Mucosa of stomach (tissue), 1 donor: ENCODE measurements around the gene PTPN3.

Source experiments
- H3K27me3 ChIP-seq: one replicate; pipeline ENCODE4 v1.7.0; 2013; ENCODE audit warnings: mild to moderate bottlenecking, low read length; ENCODE audit not compliant: control insufficient read depth, insufficient read depth
- H3K36me3 ChIP-seq: one replicate; pipeline ENCODE4 v1.7.0; 2013; ENCODE audit warnings: low read length; ENCODE audit not compliant: control insufficient read depth, insufficient read depth
- H3K4me1 ChIP-seq: one replicate; pipeline ENCODE4 v1.7.0; 2013; ENCODE audit warnings: mild to moderate bottlenecking, low read length; ENCODE audit not compliant: control insufficient read depth, insufficient read depth
- H3K4me3 ChIP-seq: one replicate; pipeline ENCODE4 v1.7.0; 2013; ENCODE audit warnings: low read length
- H3K9ac ChIP-seq: one replicate; pipeline ENCODE4 v1.7.0; 2013; ENCODE audit warnings: mild to moderate bottlenecking, low read length, moderate library complexity
- H3K9me3 ChIP-seq: one replicate; pipeline ENCODE4 v1.7.0; 2013; ENCODE audit warnings: mild to moderate bottlenecking, low read length, moderate library complexity; ENCODE audit not compliant: control insufficient read depth
- donor health status: Pancreatic carcinoma.

PTPN3 gene

GRCh38 chr9:109482391-109482916 lies 15.7 kb downstream of the PTPN3 start:
- no peaks in the 10 kb centered on the region for H3K9me3 ChIP-seq
- no peak overlapping the region for H3K4me3 ChIP-seq
- no peaks in the 10 kb centered on the region for H3K36me3 ChIP-seq
- no peaks in the 10 kb centered on the region for H3K27me3 ChIP-seq
- peaks cover 16% of the 10 kb centered on the region for H3K4me1 ChIP-seq
- no peak overlapping the region for H3K9ac ChIP-seq

DNA sequence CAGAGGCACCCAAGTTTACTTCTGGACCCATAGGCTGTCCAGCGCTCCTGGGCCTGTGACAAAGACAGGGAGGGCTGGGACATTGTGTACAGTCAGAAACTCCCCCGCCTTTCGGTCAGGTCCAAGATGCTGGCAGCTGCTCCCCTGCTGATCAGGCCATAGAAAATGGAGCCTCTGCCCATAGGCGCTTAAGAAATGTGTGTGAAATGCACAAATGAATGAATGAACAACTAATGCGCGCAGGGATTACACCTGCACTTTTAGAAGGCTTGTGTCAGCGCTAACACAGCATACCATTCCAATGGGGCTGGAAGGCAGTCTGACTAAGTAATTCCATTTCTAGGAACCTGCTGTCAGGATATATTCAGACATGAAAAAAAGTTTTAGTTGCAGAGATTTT lies 16.3 kb downstream of the PTPN3 start:
- Histone ChIP-seq H3K36me3 (no peaks in the 10 kb centered on the region), H3K27me3 (no peaks in the 10 kb centered on the region), H3K4me1 (peaks cover 18% of the 10 kb centered on the region), H3K4me3 (no peak overlapping the region), H3K9ac (no peak overlapping the region), H3K9me3 (no peaks in the 10 kb centered on the region)

DNA sequence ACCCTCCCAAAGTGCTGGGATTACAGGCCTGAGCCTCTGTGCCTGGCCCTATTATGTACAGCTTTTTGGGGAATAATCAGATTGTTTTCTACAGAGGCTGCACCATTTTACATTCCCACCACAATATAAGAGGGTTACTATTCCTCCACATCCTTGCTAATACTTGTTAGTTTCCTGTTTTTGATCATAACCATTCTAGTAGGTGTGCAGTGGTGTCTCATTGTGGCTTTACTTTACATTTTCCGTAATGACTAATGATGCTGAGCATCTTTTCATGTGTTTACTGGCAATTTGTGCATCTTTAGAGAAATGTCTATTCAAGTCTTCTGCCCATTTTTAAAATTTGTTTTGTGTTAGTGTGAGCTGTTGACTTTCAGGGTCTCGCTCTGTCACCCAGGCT lies 18.3 kb downstream of the PTPN3 start:
- Histone ChIP-seq H3K4me3 (no peak overlapping the region), H3K9ac (no peak overlapping the region), H3K36me3 (no peaks in the 10 kb centered on the region), H3K27me3 (no peaks in the 10 kb centered on the region), H3K4me1 (peaks cover 34% of the 10 kb centered on the region), H3K9me3 (no peaks in the 10 kb centered on the region)

DNA sequence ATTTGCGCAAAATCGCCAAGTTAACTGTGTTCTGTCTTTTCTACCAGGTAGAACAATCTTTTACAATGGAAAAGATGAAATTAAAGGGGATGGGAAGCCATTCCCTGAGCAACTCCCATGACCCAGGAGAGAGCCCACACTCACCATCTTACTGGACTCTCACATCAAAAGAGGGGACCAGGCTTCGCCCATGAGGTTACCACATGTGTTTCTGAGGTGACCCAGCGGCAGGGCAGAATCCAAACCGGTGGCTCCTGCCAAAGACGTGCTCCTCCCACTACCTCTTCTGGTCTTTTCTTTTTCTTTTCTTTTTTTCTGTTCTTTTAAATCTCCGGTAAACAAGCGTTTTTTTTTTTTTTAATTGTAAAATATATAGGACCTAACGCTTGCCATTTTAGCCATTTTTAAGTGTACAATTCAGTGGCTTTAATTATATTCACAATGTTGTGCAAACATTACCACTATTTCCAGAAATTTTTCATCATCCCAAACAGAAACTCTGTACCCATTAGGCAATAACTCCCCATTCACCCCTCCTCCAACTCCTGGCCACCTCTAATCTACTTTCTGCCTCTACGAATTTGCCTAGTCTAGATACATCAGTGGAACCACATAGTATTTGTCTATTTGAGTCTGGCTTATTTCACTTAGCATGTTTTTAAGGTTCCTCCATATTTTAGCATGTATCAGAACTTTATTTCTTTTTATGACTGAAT lies 19.3 kb downstream of the PTPN3 start:
- no peak overlapping the region for H3K9ac ChIP-seq
- H3K4me1 ChIP-seq, result peaks cover 41% of the 10 kb centered on the region
- H3K36me3 ChIP-seq, result no peaks in the 10 kb centered on the region
- H3K4me3 ChIP-seq, result no peak overlapping the region
- no peaks in the 10 kb centered on the region for H3K27me3 ChIP-seq
- H3K9me3 ChIP-seq, result no peaks in the 10 kb centered on the region

DNA sequence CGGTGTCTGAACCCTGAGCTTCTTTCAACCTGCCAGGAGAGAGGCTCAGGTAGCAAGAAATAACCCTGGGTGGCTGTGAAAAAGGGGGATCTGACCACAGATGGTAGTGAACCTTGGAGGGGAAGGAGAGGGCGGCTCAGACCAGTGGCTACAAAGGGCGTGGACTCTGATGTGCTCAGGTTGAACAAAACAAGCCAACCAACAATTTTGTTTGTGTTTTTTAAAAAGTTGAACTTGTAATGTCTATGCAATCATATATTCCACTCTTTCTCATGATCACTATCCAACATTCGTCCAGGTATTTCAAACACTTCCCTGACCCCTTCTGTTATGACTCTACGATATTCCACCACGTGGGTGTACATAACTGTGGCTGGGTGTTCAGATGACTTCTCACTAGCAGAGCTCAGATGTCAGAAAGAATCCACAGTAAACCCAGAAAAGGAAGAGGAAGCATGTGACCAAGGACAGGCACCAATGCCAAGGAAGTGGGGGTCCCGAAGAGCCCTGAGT lies 20.0 kb downstream of the PTPN3 start:
- H3K9ac ChIP-seq, result peak overlapping the region; percentile 54

GRCh38 chr9:109477258-109478050 lies 20.7 kb downstream of the PTPN3 start:
- Histone ChIP-seq H3K9me3 (no peaks in the 10 kb centered on the region), H3K27me3 (no peaks in the 10 kb centered on the region), H3K36me3 (no peaks in the 10 kb centered on the region), H3K4me3 (no peak overlapping the region), H3K9ac (peak overlapping the region; percentile 54), H3K4me1 (peaks cover 42% of the 10 kb centered on the region)

More for the DNA sequence above, 20.0 kb downstream of the PTPN3 start:
- no peak overlapping the region for H3K4me3 ChIP-seq
- H3K27me3 ChIP-seq, result no peaks in the 10 kb centered on the region
- H3K9me3 ChIP-seq, result no peaks in the 10 kb centered on the region
- H3K36me3 ChIP-seq, result no peaks in the 10 kb centered on the region
- peaks cover 42% of the 10 kb centered on the region for H3K4me1 ChIP-seq

DNA sequence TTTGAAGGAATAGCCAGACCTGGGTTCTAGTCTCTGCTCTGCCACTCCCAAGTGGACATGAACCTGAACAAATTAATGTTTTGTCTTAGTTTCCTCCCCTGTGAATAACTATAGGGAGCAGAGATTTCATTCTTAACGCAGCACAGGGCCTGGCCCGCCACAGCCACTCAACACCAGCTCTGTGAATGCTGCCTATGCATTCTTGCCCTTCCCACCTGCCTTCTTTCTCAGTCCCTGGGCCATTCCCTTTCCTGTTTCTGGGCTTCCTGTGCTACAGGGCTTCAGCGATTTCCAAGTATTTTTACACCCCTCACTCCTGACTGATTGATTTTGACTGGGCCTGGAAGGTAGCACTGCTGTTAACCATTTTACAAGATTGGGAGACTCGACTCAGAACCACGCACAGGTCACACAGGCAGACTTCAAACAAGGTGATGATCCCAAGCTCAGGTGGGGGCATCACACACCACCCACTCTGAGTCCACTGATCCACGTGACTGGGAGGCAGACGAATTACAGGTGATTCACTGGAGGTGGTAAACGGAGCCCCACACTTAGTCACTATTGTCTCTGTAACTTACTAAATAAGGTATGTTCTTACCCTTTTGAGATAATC lies 21.4 kb downstream of the PTPN3 start:
- Histone ChIP-seq H3K36me3 (no peaks in the 10 kb centered on the region), H3K9me3 (no peaks in the 10 kb centered on the region), H3K9ac (peak overlapping the region; percentile 32), H3K4me3 (no peak overlapping the region), H3K27me3 (no peaks in the 10 kb centered on the region), H3K4me1 (peaks cover 46% of the 10 kb centered on the region)

DNA sequence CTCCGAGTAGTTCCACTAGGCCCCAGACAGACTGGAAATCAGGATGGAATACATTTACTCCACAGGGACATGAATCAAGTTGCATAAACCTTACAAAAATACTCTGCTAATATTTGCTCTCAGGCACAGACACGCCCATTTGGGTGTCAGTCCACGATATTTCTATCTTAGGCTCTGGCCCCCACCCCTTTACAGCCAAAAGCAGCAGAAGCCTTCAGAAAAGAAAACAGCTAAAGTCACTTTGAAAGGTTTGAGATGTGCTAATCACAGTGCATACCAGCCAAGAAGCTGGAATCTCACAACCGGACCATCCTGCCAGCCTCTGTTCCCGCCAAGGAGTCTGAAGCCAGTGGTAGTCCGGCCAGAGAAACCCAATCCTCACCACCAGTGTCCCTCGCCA lies 22.6 kb downstream of the PTPN3 start:
- Histone ChIP-seq H3K4me3 (no peak overlapping the region), H3K27me3 (no peaks in the 10 kb centered on the region), H3K4me1 (peaks cover 48% of the 10 kb centered on the region), H3K36me3 (no peaks in the 10 kb centered on the region), H3K9me3 (no peaks in the 10 kb centered on the region), H3K9ac (no peak overlapping the region)

DNA sequence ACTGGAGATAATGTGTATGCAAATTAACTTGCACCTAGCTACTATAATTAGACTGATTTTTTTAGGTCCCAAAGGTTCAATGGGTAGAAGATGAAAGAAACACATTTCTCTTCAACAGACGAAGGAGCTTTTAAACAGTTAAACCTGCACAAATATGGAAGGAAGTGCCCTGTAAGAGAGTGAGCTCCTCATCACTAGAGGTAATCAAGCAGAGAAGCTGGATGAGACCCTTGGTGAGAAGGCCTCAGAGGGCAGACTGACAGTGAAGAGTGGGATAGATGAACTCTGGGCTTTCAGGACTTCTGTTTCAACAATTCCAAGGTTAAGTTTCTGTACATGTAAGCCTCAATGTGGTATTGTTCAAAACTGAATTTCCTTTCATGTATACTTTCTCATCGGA lies 23.2 kb downstream of the PTPN3 start:
- H3K27me3 ChIP-seq, result no peaks in the 10 kb centered on the region
- H3K4me3 ChIP-seq, result no peak overlapping the region
- peaks cover 49% of the 10 kb centered on the region for H3K4me1 ChIP-seq
- no peak overlapping the region for H3K9ac ChIP-seq
- H3K9me3 ChIP-seq, result no peaks in the 10 kb centered on the region
- no peaks in the 10 kb centered on the region for H3K36me3 ChIP-seq

DNA sequence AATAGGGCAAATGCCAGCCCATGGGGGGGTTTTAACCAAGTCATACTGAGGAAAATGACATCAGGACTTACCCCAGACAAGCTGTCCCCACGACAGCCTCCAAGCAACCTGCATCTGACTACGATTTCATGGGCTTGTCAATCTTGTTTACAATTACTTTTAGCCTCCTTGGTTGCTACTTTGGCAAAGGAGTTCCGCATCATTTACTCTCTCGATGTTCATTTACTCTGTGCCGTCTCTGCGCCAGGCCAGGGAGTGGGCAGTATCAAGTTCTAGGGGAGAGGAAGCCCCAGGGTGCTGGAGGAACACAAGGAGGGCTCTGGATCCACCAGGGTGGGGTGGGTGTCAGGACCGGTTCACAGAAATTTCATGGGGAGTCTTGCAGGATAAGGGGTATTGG lies 23.9 kb downstream of the PTPN3 start:
- Histone ChIP-seq H3K4me1 (peaks cover 55% of the 10 kb centered on the region), H3K27me3 (no peaks in the 10 kb centered on the region), H3K4me3 (no peak overlapping the region), H3K9me3 (no peaks in the 10 kb centered on the region), H3K9ac (no peak overlapping the region), H3K36me3 (no peaks in the 10 kb centered on the region)

GRCh38 chr9:109473329-109473728 lies 24.8 kb downstream of the PTPN3 start:
- Histone ChIP-seq H3K27me3 (no peaks in the 10 kb centered on the region), H3K4me1 (peaks cover 51% of the 10 kb centered on the region), H3K9ac (no peak overlapping the region), H3K36me3 (no peaks in the 10 kb centered on the region), H3K4me3 (no peak overlapping the region), H3K9me3 (no peaks in the 10 kb centered on the region)
